Measurements from ENCODE around the gene ZNF584. TPM values are rescaled to one million over a fixed set of nuclear protein-coding genes. Genes with fewer than 3 reads are reported as not detected.

ZNF584 gene
- total RNA-seq, 2 experiments from 2014 or later = 9.8 to 10.4 TPM

- CTCF ChIA-PET (ENCODE audit: unreplicated experiment) = no interaction called here
- Histone ChIP-seq H3K9me2 (ENCODE audit: insufficient read depth, low read length) (no peaks in the 10 kb centered on the region), H2AFZ (ENCODE audit: low read length) (no peak overlapping the region), H4K20me1 (ENCODE audit: insufficient read depth, low read length) (peaks cover 3% of the 10 kb centered on the region; the same call in 1 of the 2 replicates), H3K4me3 (ENCODE audit: low read depth, low read length, poor library complexity, severe bottlenecking) (no peak overlapping the region), H3K4me2 (ENCODE audit: low read length) (no peak overlapping the region), H3K36me3 (ENCODE audit: insufficient read depth, low read length) (peaks cover 35% of the 10 kb centered on the region), H3K9me3 (ENCODE audit: low read length) (no peaks in the 10 kb centered on the region), H3K4me1 (ENCODE audit: insufficient read depth, low read length, poor library complexity, severe bottlenecking) (peaks cover 12% of the 10 kb centered on the region), H3K79me2 (ENCODE audit: insufficient read depth, low read depth, low read length) (no peaks in the 10 kb centered on the region), H3K27ac (ENCODE audit: low read depth, low read length, poor library complexity, severe bottlenecking) (no peak overlapping the region)
- no peak for DNase-seq (ENCODE audit: low spot score)
- intact Hi-C loops (cut with micrococcal nuclease; ENCODE audit: unreplicated experiment) = no loop called here
- POLR2A ChIA-PET = no interaction called here
- TF ChIP-seq CTCF (conservative IDR thresholded peaks at IDR 0.05; ENCODE audit: low read length) (no peak), EZH2phosphoT487 (IDR thresholded peaks at IDR 0.05; ENCODE audit: borderline replicate concordance, low read depth, low read length) (no peak)
- BruUV-seq (replicated peaks) = no TSS peak
Measured at GRCh38 chr19:58398545-58398944, 9.9 kb upstream of the ZNF584 start.

- H3K79me2 ChIP-seq (ENCODE audit: insufficient read depth, low read depth, low read length) = no peaks in the 10 kb centered on the region
- no peak for TF ChIP-seq CTCF (conservative IDR thresholded peaks at IDR 0.05; ENCODE audit: low read length)
- TF ChIP-seq EZH2phosphoT487 (IDR thresholded peaks at IDR 0.05; ENCODE audit: borderline replicate concordance, low read depth, low read length) = no peak
- CTCF ChIA-PET (ENCODE audit: unreplicated experiment) = no interaction called here
- H3K36me3 ChIP-seq (ENCODE audit: insufficient read depth, low read length) = peaks cover 22% of the 10 kb centered on the region
- intact Hi-C loops (cut with micrococcal nuclease; ENCODE audit: unreplicated experiment) = no loop called here
- H2AFZ ChIP-seq (ENCODE audit: low read length) = no peak overlapping the region
- no peak overlapping the region for H3K27ac ChIP-seq (ENCODE audit: low read depth, low read length, poor library complexity, severe bottlenecking)
- peaks cover under 1% of the 10 kb centered on the region; the same call in 1 of the 2 replicates for H4K20me1 ChIP-seq (ENCODE audit: insufficient read depth, low read length)
- no peak overlapping the region for H3K4me3 ChIP-seq (ENCODE audit: low read depth, low read length, poor library complexity, severe bottlenecking)
- peaks cover 12% of the 10 kb centered on the region for H3K4me1 ChIP-seq (ENCODE audit: insufficient read depth, low read length, poor library complexity, severe bottlenecking)
- BruUV-seq (replicated peaks) = no TSS peak
- no peak for DNase-seq (ENCODE audit: low spot score)
- no peaks in the 10 kb centered on the region for H3K9me3 ChIP-seq (ENCODE audit: low read length)
- POLR2A ChIA-PET = no interaction called here
- H3K9me2 ChIP-seq (ENCODE audit: insufficient read depth, low read length) = no peaks in the 10 kb centered on the region
- H3K4me2 ChIP-seq (ENCODE audit: low read length) = no peak overlapping the region
Measured at GRCh38 chr19:58399903-58400302, 8.5 kb upstream of the ZNF584 start.

- POLR2A ChIA-PET = no interaction called here
Measured at GRCh38 chr19:58400316-58400915, 8.0 kb upstream of the ZNF584 start.

More at GRCh38 chr19:58400316-58400915, 8.0 kb upstream of the ZNF584 start:
- CTCF ChIA-PET (ENCODE audit: unreplicated experiment) = no interaction called here
- Histone ChIP-seq H2AFZ (ENCODE audit: low read length) (no peak overlapping the region), H3K27ac (ENCODE audit: low read depth, low read length, poor library complexity, severe bottlenecking) (no peak overlapping the region), H3K9me2 (ENCODE audit: insufficient read depth, low read length) (no peaks in the 10 kb centered on the region), H4K20me1 (ENCODE audit: insufficient read depth, low read length) (no peaks in the 10 kb centered on the region), H3K9me3 (ENCODE audit: low read length) (no peaks in the 10 kb centered on the region), H3K79me2 (ENCODE audit: insufficient read depth, low read depth, low read length) (no peaks in the 10 kb centered on the region), H3K36me3 (ENCODE audit: insufficient read depth, low read length) (peaks cover 17% of the 10 kb centered on the region), H3K4me3 (ENCODE audit: low read depth, low read length, poor library complexity, severe bottlenecking) (peak overlapping the region; percentile 33), H3K4me2 (ENCODE audit: low read length) (peak overlapping the region; percentile 53), H3K4me1 (ENCODE audit: insufficient read depth, low read length, poor library complexity, severe bottlenecking) (peaks cover 12% of the 10 kb centered on the region)
- intact Hi-C loops (cut with micrococcal nuclease; ENCODE audit: unreplicated experiment) = no loop called here
- BruUV-seq (replicated peaks) = no TSS peak
- no peak for TF ChIP-seq CTCF (conservative IDR thresholded peaks at IDR 0.05; ENCODE audit: low read length)
- TF ChIP-seq EZH2phosphoT487 (IDR thresholded peaks at IDR 0.05; ENCODE audit: borderline replicate concordance, low read depth, low read length) = no peak
- DNase-seq (ENCODE audit: low spot score) = no peak

Measured in OCI-LY7 (cell line).